ENCODE data around the gene COLEC11. TPM values are rescaled to one million over a fixed set of nuclear protein-coding genes. Genes with fewer than 3 reads are reported as not detected.

COLEC11 gene
- total and polyA plus RNA-seq, 2 donors (not counting 1 experiment from before 2014, with no cell fraction given) = not detected

- Histone ChIP-seq H3K4me2 (replicated peaks; ENCODE audit: low read depth, low read length, poor library complexity, severe bottlenecking) (no peak overlapping the region), H3K9ac (ENCODE audit: low read length) (no peak overlapping the region), H3K4me1 (ENCODE audit: control insufficient read depth in 2 of 2, insufficient read depth in 2 of 2, low read length in 2 of 2) (no peaks in the 10 kb centered on the region), H3K4me3 (ENCODE audit: control extremely low read depth in 1 of 5, extremely low read depth in 1 of 5, insufficient read depth in 1 of 5, low read depth in 2 of 5, low read length in 4 of 5) (no peak overlapping the region), H3K36me3 (replicated peaks in 1 of 2; ENCODE audit: control extremely low read depth in 1 of 2, control insufficient read depth in 1 of 2, extremely low read depth in 1 of 2, insufficient read depth in 2 of 2, low read length in 1 of 2) (no peaks in the 10 kb centered on the region), H3K27ac (ENCODE audit: low read length in 2 of 2) (no peak overlapping the region), H3K79me2 (ENCODE audit: control insufficient read depth, insufficient read depth, low read length) (no peaks in the 10 kb centered on the region), H3K9me3 (ENCODE audit: control extremely low read depth in 1 of 3, control insufficient read depth in 2 of 3, insufficient read depth in 1 of 3, low read length in 2 of 3) (no peaks in the 10 kb centered on the region), H2AFZ (ENCODE audit: insufficient read depth, low read depth, low read length, poor library complexity, severe bottlenecking) (no peak overlapping the region), H4K20me1 (ENCODE audit: control insufficient read depth, insufficient read depth, low read length, poor library complexity, severe bottlenecking) (no peaks in the 10 kb centered on the region), H3K27me3 (replicated peaks in 1 of 4; ENCODE audit: control extremely low read depth in 1 of 4, control insufficient read depth in 3 of 4, insufficient read depth in 4 of 4, low read length in 3 of 4) (no peaks in the 10 kb centered on the region)
- Mint-ChIP-seq H3K9me3 (ENCODE audit: insufficient read depth) (no peaks in the 10 kb centered on the region), H3K4me3 (no peak overlapping the region), H3K4me1 (no peaks in the 10 kb centered on the region), H3K27me3 (peaks cover 9% of the 10 kb centered on the region), H3K27ac (no peak overlapping the region)
- intact Hi-C loops (cut with micrococcal nuclease) = no loop called here
- TF ChIP-seq EZH2 (IDR thresholded peaks at IDR 0.05; ENCODE audit: borderline replicate concordance, insufficient read depth, low read depth, low read length, poor library complexity, severe bottlenecking) = no peak
- TF ChIP-seq CTCF (IDR thresholded peaks at IDR 0.05) = no peak
- ChIA-PET POLR2A (no interaction called here), CTCF (interaction anchor here (1.2 kb wide), 1 partner anchor 19 kb away, joined by 3 read pairs; no protein-coding TSS in a partner anchor)
- 89% methylated on average over 30 of the region's 33 CpGs for WGBS (ENCODE audit: insufficient coverage)
- ATAC-seq (ENCODE audit: low read depth) = no peak
- no peak for DNase-seq
Observed at GRCh38 chr2:3633089-3633981, 38.4 kb downstream of the COLEC11 start.

DNA sequence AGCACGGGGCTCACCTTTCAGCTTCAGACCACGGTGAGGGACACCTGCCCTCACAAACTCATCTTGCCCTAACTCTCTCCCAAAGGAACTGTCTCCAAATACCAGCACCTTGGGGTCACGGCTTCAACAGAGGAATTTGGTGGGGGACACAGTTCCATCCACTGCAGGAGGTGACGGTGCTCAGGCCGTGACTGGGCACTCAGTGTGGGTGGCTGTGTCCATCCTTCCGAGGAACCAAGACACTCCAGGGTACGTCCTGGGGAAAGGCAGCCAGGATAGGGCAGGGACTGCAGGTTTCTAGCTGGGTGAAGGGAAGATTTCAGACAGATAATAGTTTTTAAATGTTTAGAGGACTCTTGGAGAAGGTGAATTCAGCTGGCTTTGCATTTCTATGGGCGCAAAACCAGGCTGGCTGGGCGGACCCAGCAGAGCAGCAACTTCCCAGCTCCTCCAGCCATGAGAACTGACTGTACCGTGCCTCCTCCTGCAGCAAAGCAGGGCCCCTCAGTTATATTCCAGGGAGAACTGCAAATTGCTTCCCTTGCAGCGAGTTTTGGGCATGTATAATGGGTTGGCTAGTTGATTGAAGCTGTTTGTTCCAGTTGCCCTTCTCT lies 39.2 kb downstream of the COLEC11 start:
- H4K20me1 ChIP-seq (ENCODE audit: control insufficient read depth, insufficient read depth, low read length, poor library complexity, severe bottlenecking) = no peaks in the 10 kb centered on the region
- no peak for DNase-seq
- H3K27ac Mint-ChIP-seq = no peak overlapping the region
- H3K4me2 ChIP-seq (replicated peaks; ENCODE audit: low read depth, low read length, poor library complexity, severe bottlenecking) = no peak overlapping the region
- H3K4me3 ChIP-seq (ENCODE audit: control extremely low read depth in 1 of 5, extremely low read depth in 1 of 5, insufficient read depth in 1 of 5, low read depth in 2 of 5, low read length in 4 of 5) = no peak overlapping the region
- no peaks in the 10 kb centered on the region for H3K79me2 ChIP-seq (ENCODE audit: control insufficient read depth, insufficient read depth, low read length)
- whole genome bisulfite sequencing (ENCODE audit: insufficient coverage) = 91% methylated on average over 9 of the region's 11 CpGs
- no peaks in the 10 kb centered on the region for H3K9me3 ChIP-seq (ENCODE audit: control extremely low read depth in 1 of 3, control insufficient read depth in 2 of 3, insufficient read depth in 1 of 3, low read length in 2 of 3)
- no peaks in the 10 kb centered on the region for H3K4me1 Mint-ChIP-seq
- no peaks in the 10 kb centered on the region for H3K27me3 ChIP-seq (replicated peaks in 1 of 4; ENCODE audit: control extremely low read depth in 1 of 4, control insufficient read depth in 3 of 4, insufficient read depth in 4 of 4, low read length in 3 of 4)
- no peak overlapping the region for H3K9ac ChIP-seq (ENCODE audit: low read length)
- ChIA-PET CTCF (interaction anchor here (1.2 kb wide), 1 partner anchor 18 kb away, joined by 3 read pairs; no protein-coding TSS in a partner anchor), POLR2A (no interaction called here)
- TF ChIP-seq CTCF (IDR thresholded peaks at IDR 0.05) (no peak), EZH2 (IDR thresholded peaks at IDR 0.05; ENCODE audit: borderline replicate concordance, insufficient read depth, low read depth, low read length, poor library complexity, severe bottlenecking) (no peak)
- H3K9me3 Mint-ChIP-seq (ENCODE audit: insufficient read depth) = no peaks in the 10 kb centered on the region
- no peak overlapping the region for H3K4me3 Mint-ChIP-seq
- intact Hi-C loops (cut with micrococcal nuclease) = no loop called here
- H3K36me3 ChIP-seq (replicated peaks in 1 of 2; ENCODE audit: control extremely low read depth in 1 of 2, control insufficient read depth in 1 of 2, extremely low read depth in 1 of 2, insufficient read depth in 2 of 2, low read length in 1 of 2) = no peaks in the 10 kb centered on the region
- no peaks in the 10 kb centered on the region for H3K4me1 ChIP-seq (ENCODE audit: control insufficient read depth in 2 of 2, insufficient read depth in 2 of 2, low read length in 2 of 2)
- no peak overlapping the region for H3K27ac ChIP-seq (ENCODE audit: low read length in 2 of 2)
- H3K27me3 Mint-ChIP-seq = peaks cover 9% of the 10 kb centered on the region
- no peak overlapping the region for H2AFZ ChIP-seq (ENCODE audit: insufficient read depth, low read depth, low read length, poor library complexity, severe bottlenecking)
- ATAC-seq (ENCODE audit: low read depth) = no peak

All from B cell (primary cell).